ENCODE measurements around the gene NARF. TPM values are rescaled to one million over a fixed set of nuclear protein-coding genes. Genes with fewer than 3 reads are reported as not detected.

NARF gene
- total RNA-seq, 2 experiments from 2014 or later, result 101 to 110 TPM

DNA sequence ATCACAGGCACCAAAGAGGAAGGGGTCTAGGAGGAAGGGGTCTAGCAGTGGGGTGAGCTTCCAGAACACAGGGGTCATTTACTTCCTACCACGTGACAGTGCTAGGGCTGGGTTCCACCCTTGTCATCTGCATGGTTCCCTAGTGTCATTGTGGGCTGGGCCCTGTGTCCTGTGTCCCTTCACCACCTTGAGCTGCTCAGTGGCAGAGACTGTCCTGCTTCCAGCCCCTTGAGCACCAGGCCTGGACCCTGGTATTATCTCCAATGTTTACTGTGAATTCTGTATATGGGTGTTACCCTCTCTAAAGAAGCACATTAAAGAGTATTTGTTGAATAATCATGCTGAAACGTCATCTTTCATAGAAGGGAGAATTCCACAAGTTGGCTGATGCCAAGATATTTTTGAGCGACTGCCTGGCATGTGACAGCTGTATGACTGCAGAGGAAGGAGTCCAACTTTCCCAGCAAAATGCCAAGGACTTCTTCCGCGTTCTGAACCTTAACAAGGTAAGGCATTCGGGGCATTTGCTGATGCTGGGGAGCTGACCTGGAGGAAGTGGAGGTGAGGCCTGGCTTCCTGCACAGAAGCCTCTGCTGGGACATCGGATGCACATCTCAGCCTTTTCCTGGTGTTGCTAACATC, 5.5 kb downstream of the NARF start:
- Mint-ChIP-seq H3K4me1 (ENCODE audit: low read depth) (peaks cover 37% of the 10 kb centered on the region), H3K27ac (no peak overlapping the region), H3K9me3 (no peaks in the 10 kb centered on the region), H3K36me3 (peaks cover 65% of the 10 kb centered on the region), H3K27me3 (no peaks in the 10 kb centered on the region), H3K4me3 (no peak overlapping the region)
- no peak for DNase-seq
- intact Hi-C loops (cut with micrococcal nuclease), result no loop called here
- CTCF ChIA-PET, result no interaction called here
- POLR2A ChIA-PET, result interaction anchor here (0.6 to 1.4 kb wide), 2 partner anchors 13 to 14 kb away, joined by 3 read pairs; no protein-coding TSS in a partner anchor

DNA sequence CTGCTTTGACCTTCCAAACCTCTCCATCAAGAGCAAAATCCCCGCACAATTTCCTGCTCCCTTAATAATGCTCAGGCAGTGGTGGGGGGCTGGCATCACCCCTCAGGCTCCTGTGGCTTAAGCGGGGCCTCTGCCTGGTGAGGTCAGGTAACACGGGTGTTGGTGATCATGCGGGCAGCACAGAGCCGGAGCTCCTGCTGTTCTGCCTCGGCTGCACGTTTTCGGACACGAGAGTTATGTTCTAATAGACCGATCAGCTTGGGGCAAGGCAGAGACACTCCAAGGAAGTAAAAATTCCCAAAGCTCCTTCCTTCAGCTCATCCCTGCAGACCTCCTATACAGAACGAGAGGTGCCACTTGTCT, 6.0 kb downstream of the NARF start:
- ChIA-PET POLR2A (interaction anchor here (1.4 kb wide), 1 partner anchor 15 kb away, joined by 3 read pairs; no protein-coding TSS in a partner anchor), CTCF (no interaction called here)
- no peaks in the 10 kb centered on the region for H3K9me3 Mint-ChIP-seq
- H3K4me3 Mint-ChIP-seq, result no peak overlapping the region
- peaks cover 65% of the 10 kb centered on the region for H3K36me3 Mint-ChIP-seq
- intact Hi-C loops (cut with micrococcal nuclease), result no loop called here
- H3K4me1 Mint-ChIP-seq (ENCODE audit: low read depth), result peaks cover 33% of the 10 kb centered on the region
- no peak for DNase-seq
- H3K27ac Mint-ChIP-seq, result peak overlapping the region; percentile 21
- no peaks in the 10 kb centered on the region for H3K27me3 Mint-ChIP-seq

DNA sequence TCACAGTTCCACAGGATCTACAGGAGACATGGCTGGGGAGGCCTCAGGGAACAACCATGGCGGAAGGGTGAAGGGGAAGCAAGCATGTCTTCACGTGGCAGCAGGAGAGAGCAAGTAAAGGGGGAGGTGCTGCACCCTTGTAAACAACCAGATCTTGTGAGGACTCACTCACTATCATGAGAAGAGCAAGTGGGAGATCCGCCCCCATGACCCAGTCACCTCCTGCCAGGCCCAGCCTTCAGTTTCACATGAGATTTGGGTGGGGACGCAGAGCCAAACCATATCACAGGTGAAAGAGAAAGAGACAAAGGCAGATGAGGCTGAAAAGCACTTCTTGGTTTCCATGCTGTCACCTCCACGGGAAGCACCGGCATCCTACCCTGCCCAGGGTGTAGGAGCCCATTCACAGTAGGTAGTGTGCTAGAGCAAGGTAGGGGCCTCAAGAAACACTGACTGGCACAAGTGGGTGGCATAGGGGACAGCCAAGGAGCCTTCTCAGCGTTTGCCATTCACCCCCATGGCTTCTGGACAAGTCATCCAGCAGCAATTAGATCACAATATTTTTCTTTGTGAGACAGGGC, 6.6 kb downstream of the NARF start:
- ChIA-PET POLR2A (no interaction called here), CTCF (no interaction called here)
- no peak overlapping the region for H3K4me3 Mint-ChIP-seq
- DNase-seq, result peak; percentile 54
- peak overlapping the region; percentile 21 for H3K27ac Mint-ChIP-seq
- peaks cover 33% of the 10 kb centered on the region for H3K4me1 Mint-ChIP-seq (ENCODE audit: low read depth)
- H3K36me3 Mint-ChIP-seq, result peaks cover 68% of the 10 kb centered on the region
- no peaks in the 10 kb centered on the region for H3K9me3 Mint-ChIP-seq
- intact Hi-C loops (cut with micrococcal nuclease), result no loop called here
- no peaks in the 10 kb centered on the region for H3K27me3 Mint-ChIP-seq

DNA sequence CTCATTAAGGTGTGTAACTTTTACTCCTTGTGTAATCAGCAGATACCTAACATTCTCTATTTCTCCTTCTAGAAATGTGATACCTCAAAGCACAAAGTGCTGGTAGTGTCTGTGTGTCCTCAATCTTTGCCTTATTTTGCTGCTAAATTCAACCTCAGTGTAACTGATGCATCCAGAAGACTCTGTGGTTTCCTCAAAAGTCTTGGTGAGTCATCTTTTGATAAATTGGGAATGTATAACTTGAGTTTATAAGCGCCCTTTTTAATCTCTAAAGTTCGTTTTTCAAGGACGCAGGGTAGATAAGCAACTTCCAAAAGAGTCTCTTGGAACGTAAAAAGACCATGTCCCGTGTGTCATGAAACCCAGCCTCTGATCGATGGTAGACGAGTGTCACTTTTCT, 10.2 kb downstream of the NARF start:
- CTCF ChIA-PET, result no interaction called here
- DNase-seq, result no peak
- no peak overlapping the region for H3K4me3 Mint-ChIP-seq
- H3K27ac Mint-ChIP-seq, result no peak overlapping the region
- H3K36me3 Mint-ChIP-seq, result peaks cover 51% of the 10 kb centered on the region
- no peaks in the 10 kb centered on the region for H3K27me3 Mint-ChIP-seq
- POLR2A ChIA-PET, result no interaction called here
- intact Hi-C loops (cut with micrococcal nuclease), result no loop called here
- no peaks in the 10 kb centered on the region for H3K9me3 Mint-ChIP-seq
- peaks cover 17% of the 10 kb centered on the region for H3K4me1 Mint-ChIP-seq (ENCODE audit: low read depth)

DNA sequence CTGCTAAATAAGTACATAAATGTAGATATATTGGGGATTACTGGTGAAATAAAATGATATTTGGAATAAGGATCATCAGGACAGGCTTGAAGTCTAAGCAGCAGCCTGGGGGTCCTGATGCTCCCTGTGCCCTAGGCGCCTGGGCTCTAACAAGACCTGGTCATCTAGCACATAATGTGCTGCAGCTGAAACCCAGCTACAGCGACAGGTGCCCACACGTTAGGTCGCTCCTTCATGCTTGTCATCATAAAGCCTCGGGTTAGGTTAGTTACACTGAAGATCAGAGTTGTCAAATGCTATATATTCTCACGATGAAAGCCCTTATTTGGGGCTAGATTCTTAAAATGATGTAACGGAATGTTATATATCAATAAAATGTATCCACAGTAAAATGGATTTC, 11.5 kb downstream of the NARF start:
- Mint-ChIP-seq H3K27me3 (no peaks in the 10 kb centered on the region), H3K9me3 (no peaks in the 10 kb centered on the region), H3K36me3 (peaks cover 48% of the 10 kb centered on the region), H3K4me1 (ENCODE audit: low read depth) (peaks cover 8% of the 10 kb centered on the region), H3K4me3 (no peak overlapping the region), H3K27ac (no peak overlapping the region)
- DNase-seq, result no peak
- ChIA-PET CTCF (no interaction called here), POLR2A (no interaction called here)
- intact Hi-C loops (cut with micrococcal nuclease), result no loop called here

DNA sequence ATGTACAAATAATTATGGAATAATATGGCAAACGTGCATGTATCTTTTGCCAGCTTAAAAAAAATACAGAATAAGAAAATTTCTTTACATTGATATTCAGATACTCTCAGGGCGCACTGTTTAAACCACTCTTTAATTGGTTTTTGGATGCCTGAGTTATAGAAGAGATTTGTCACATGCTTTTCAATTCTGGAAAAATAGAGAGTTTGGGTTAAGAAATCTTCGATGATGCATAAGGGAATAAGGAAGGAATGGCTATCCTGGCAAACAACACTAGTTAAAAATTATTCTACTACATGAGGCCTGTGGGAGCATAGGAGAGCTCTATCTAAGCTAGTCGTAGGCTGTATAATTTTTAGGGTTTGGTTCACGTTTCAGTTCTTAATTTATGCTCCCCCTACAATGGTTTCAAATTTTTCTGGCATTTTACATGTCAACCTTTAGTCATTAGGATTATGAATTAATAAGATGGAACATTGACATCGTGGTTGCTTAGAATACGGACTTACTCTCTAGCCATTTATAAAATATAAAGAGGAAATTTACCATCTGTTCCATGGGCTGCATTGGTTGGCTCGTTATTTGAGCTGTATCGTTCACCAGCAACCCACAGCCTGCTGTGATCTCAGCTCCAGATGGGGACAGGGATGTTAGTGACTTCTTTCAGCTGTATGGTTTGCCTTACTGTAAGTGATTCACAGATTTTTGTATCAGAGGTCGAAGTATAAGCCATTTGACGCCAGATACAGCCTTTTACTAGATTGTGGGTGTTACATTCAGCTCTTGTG, 15.9 kb downstream of the NARF start:
- H3K4me1 Mint-ChIP-seq (ENCODE audit: low read depth), result peaks cover 5% of the 10 kb centered on the region
- ChIA-PET POLR2A (no interaction called here), CTCF (interaction anchor here (0.6 to 0.7 kb wide), 2 partner anchors 50 to 77 kb away, joined by 3 read pairs; no protein-coding TSS in a partner anchor)
- H3K27me3 Mint-ChIP-seq, result no peaks in the 10 kb centered on the region
- H3K27ac Mint-ChIP-seq, result no peak overlapping the region
- DNase-seq, result no peak
- no peaks in the 10 kb centered on the region for H3K9me3 Mint-ChIP-seq
- intact Hi-C loops (cut with micrococcal nuclease), result no loop called here
- H3K4me3 Mint-ChIP-seq, result no peak overlapping the region
- H3K36me3 Mint-ChIP-seq, result peaks cover 33% of the 10 kb centered on the region

DNA sequence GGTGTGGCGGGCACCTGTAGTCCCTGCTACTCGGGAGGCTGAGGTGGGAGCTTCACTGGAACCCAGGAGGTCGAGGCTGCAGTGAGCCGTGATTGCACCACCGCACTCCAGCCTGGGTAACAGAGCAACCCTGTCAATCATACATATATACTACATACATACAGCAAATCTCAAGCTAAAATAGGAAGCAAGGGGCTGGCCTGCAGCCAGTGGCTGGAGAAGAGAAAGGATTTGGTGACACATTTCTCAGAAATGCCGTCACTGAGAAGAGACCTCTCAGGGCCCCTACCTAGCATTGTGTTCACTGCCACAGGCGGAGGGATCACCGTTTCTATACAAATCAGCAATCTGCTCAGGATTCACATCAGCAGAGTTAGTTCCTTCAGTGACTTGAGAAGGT, 16.9 kb downstream of the NARF start:
- POLR2A ChIA-PET, result no interaction called here
- peaks cover 30% of the 10 kb centered on the region for H3K36me3 Mint-ChIP-seq
- H3K4me3 Mint-ChIP-seq, result no peak overlapping the region
- no peaks in the 10 kb centered on the region for H3K27me3 Mint-ChIP-seq
- peaks cover 5% of the 10 kb centered on the region for H3K4me1 Mint-ChIP-seq (ENCODE audit: low read depth)
- DNase-seq, result no peak
- CTCF ChIA-PET, result no interaction called here
- H3K9me3 Mint-ChIP-seq, result no peaks in the 10 kb centered on the region
- H3K27ac Mint-ChIP-seq, result no peak overlapping the region
- intact Hi-C loops (cut with micrococcal nuclease), result no loop called here

DNA sequence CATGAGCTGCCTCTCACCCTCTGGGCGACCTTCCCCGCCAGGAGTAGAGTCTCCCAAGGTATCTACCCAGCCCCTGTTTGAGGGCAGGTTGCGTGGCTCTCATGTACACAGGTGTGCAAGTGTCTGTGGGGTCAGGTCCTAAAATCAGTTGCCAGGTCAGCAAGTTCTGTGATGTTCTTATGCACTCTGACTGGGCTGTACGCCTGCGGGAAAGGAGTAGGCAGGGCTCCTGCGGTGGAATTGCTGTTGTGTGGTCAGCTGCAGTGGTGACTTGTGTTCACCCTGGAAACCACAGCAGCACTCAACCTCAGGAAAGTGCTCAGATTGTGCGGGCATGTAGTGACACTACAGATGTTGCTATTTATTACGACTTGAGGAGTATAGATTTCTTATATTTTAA, 19.4 kb downstream of the NARF start:
- no peaks in the 10 kb centered on the region for H3K27me3 Mint-ChIP-seq
- CTCF ChIA-PET, result interaction anchor here (0.7 to 1.2 kb wide), 2 partner anchors 11 to 73 kb away, joined by 3 read pairs; no protein-coding TSS in a partner anchor
- H3K36me3 Mint-ChIP-seq, result peaks cover 35% of the 10 kb centered on the region
- H3K9me3 Mint-ChIP-seq, result no peaks in the 10 kb centered on the region
- DNase-seq, result no peak
- no peak overlapping the region for H3K27ac Mint-ChIP-seq
- POLR2A ChIA-PET, result no interaction called here
- peaks cover 5% of the 10 kb centered on the region for H3K4me1 Mint-ChIP-seq (ENCODE audit: low read depth)
- intact Hi-C loops (cut with micrococcal nuclease), result no loop called here
- no peak overlapping the region for H3K4me3 Mint-ChIP-seq

DNA sequence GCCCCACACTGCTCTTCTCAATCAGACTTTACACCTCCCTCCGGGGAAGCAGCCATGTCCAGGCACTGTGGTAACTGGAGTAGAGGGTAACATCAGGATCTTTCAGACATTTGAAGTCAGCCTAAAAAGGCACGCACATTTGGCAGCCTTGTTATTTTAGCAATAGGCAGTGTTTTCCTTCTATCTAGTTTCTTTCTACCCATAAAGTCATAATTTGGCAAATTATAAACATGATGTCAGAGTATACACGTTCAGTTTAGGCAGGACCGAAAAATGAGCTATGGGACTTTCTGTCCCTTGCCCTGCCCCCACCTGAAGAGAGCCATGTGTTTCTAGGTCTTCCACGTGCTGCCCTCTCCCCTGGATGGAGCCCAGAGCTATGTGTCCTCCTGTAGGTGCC, 21.1 kb downstream of the NARF start:
- intact Hi-C loops (cut with micrococcal nuclease), result no loop called here
- H3K36me3 Mint-ChIP-seq, result peaks cover 35% of the 10 kb centered on the region
- no peak overlapping the region for H3K27ac Mint-ChIP-seq
- DNase-seq, result no peak
- CTCF ChIA-PET, result no interaction called here
- peaks cover 5% of the 10 kb centered on the region for H3K4me1 Mint-ChIP-seq (ENCODE audit: low read depth)
- POLR2A ChIA-PET, result interaction anchor here (1.5 kb wide), 1 partner anchor 22 kb away, joined by 4 read pairs; no protein-coding TSS in a partner anchor
- no peaks in the 10 kb centered on the region for H3K27me3 Mint-ChIP-seq
- no peaks in the 10 kb centered on the region for H3K9me3 Mint-ChIP-seq
- no peak overlapping the region for H3K4me3 Mint-ChIP-seq

DNA sequence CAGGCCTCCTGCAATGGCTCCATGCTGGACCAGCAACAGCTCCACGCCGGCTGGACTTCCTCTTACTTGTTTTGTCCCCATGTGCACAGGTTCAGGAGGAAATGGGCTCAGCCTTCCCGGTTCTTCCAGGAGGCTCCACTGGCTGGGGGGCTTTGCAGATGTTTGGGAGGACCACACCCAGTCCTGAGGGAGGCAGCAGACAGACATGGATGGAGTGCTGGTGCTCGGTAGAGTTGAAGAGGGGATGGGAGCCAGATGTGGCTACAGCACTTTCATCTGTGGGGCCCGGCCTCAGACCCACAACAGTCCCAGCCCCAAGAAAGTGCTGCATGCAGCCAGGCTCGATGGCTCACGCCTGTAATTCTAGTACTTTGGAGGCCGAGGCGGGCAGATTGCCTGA, 21.8 kb downstream of the NARF start:
- POLR2A ChIA-PET, result interaction anchor here (1.5 kb wide), 1 partner anchor 23 kb away, joined by 4 read pairs; no protein-coding TSS in a partner anchor

DNA sequence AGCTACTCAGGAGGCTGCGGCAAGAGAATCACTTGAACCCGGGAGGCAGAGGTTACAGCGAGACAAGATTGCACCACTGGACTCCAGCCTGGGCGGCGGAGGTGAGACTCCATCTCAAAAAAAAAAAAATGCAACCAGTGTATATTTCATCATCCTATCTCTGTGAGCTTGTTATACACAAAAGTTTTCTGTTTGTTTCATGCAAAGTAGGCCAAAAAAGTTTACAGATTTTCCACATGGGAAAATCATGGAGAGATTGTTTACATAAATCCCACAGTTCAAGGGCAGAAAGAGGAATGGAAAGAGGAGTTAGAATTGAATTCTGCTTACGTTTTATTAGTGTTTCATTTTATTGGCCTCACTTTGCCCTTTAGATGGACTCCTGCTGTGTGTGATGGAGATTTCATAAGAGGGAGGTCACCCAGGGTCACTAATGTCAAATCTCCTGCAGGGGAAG, 24.7 kb downstream of the NARF start:
- Mint-ChIP-seq H3K27me3 (no peaks in the 10 kb centered on the region), H3K4me1 (ENCODE audit: low read depth) (peaks cover 12% of the 10 kb centered on the region), H3K4me3 (no peak overlapping the region), H3K27ac (no peak overlapping the region), H3K9me3 (no peaks in the 10 kb centered on the region), H3K36me3 (peaks cover 44% of the 10 kb centered on the region)
- CTCF ChIA-PET, result interaction anchor here (1.6 kb wide), 1 partner anchor 11 kb away, joined by 4 read pairs; no protein-coding TSS in a partner anchor
- DNase-seq, result no peak
- POLR2A ChIA-PET, result no interaction called here
- intact Hi-C loops (cut with micrococcal nuclease), result no loop called here

More for the DNA sequence above, 21.8 kb downstream of the NARF start:
- CTCF ChIA-PET, result interaction anchor here (1.1 kb wide), 1 partner anchor 74 kb away, joined by 8 read pairs; no protein-coding TSS in a partner anchor
- intact Hi-C loops (cut with micrococcal nuclease), result no loop called here
- Mint-ChIP-seq H3K27me3 (no peaks in the 10 kb centered on the region), H3K4me3 (no peak overlapping the region), H3K36me3 (peaks cover 39% of the 10 kb centered on the region), H3K9me3 (no peaks in the 10 kb centered on the region), H3K4me1 (ENCODE audit: low read depth) (peaks cover 5% of the 10 kb centered on the region), H3K27ac (no peak overlapping the region)
- no peak for DNase-seq

DNA sequence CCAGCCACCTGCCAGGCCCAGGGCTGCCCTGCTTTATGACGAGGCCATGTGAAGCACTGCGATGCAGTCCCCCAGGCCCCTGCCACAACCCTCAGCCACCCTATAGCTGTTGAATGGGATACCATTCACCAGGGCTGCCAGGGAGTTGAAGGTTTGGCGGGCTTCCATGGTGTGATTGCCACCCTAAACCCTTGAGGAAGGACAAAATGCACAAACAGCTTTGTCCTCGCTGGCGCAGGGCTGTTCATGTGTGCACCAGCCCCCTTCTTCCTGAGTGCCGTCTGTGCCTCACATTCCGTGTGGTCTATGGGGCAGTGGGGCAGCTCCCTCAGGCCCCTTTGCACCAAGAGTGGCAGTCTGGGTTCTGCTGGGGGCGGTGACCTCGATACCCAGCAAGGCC, 25.3 kb downstream of the NARF start:
- Mint-ChIP-seq H3K36me3 (peaks cover 47% of the 10 kb centered on the region), H3K9me3 (no peaks in the 10 kb centered on the region), H3K27me3 (no peaks in the 10 kb centered on the region), H3K27ac (no peak overlapping the region), H3K4me1 (ENCODE audit: low read depth) (peaks cover 12% of the 10 kb centered on the region), H3K4me3 (no peak overlapping the region)
- ChIA-PET POLR2A (no interaction called here), CTCF (interaction anchor here (1.6 kb wide), 1 partner anchor 11 kb away, joined by 4 read pairs; no protein-coding TSS in a partner anchor)
- intact Hi-C loops (cut with micrococcal nuclease), result no loop called here
- DNase-seq, result no peak

All from activated CD4-positive, alpha-beta memory T cell treated with anti-CD3 and anti-CD28 coated beads for 36 hours (primary cell).